Endodermal cell (in vitro differentiated cells): Measurements from ENCODE around the gene TBCD. TPM values are rescaled to one million over a fixed set of nuclear protein-coding genes. Genes with fewer than 3 reads are reported as not detected.

Experiments used
- DNase-seq: peaks from one replicate; pipeline ENCODE4 v3.0.0-alpha.2; 2017
- H3K27ac ChIP-seq: 2 replicates; pipeline ENCODE4 v1.5.1; 2013; ENCODE audit warnings: mild to moderate bottlenecking, low read depth, low read length, moderate library complexity
- H3K27me3 ChIP-seq: 2 replicates; pipeline ENCODE4 v1.6.1; 2013; ENCODE audit warnings: mild to moderate bottlenecking, low read length, moderate library complexity; ENCODE audit not compliant: insufficient read depth, control insufficient read depth, poor library complexity, severe bottlenecking
- H3K36me3 ChIP-seq: 2 replicates; pipeline ENCODE4 v1.7.0; 2013; ENCODE audit warnings: mild to moderate bottlenecking, low read length, moderate library complexity; ENCODE audit not compliant: control insufficient read depth, insufficient read depth
- H3K4me1 ChIP-seq: one replicate; pipeline ENCODE4 v1.7.0; 2013; ENCODE audit warnings: low read length; ENCODE audit not compliant: control insufficient read depth, insufficient read depth
- H3K4me3 ChIP-seq: 2 replicates; pipeline ENCODE4 v1.5.1; 2013; ENCODE audit warnings: mild to moderate bottlenecking, low read length, moderate library complexity
- H3K9ac ChIP-seq: 2 replicates; pipeline ENCODE4 v1.6.1; 2013; ENCODE audit warnings: mild to moderate bottlenecking, low read length, moderate library complexity; ENCODE audit not compliant: poor library complexity, severe bottlenecking; ENCODE audit errors: extremely low read depth
- H3K9me3 ChIP-seq: 2 replicates; pipeline ENCODE4 v1.6.1; 2013; ENCODE audit warnings: mild to moderate bottlenecking, low read length, moderate library complexity; ENCODE audit not compliant: control insufficient read depth
- H3K27ac Mint-ChIP-seq: 2 replicates; pipeline ENCODE4 v1.8.0; 2020; ENCODE audit warnings: mixed read lengths
- H3K27me3 Mint-ChIP-seq: 2 replicates; pipeline ENCODE4 v1.8.0; 2021; ENCODE audit warnings: mild to moderate bottlenecking, mixed read lengths; ENCODE audit not compliant: insufficient read depth
- H3K36me3 Mint-ChIP-seq: 2 replicates; pipeline ENCODE4 v1.8.0; 2020; ENCODE audit warnings: low read depth, mixed read lengths
- H3K4me1 Mint-ChIP-seq: 2 replicates; pipeline ENCODE4 v1.8.0; 2020; ENCODE audit warnings: mixed read lengths
- H3K4me3 Mint-ChIP-seq: 2 replicates; pipeline ENCODE4 v1.8.0; 2020; ENCODE audit warnings: mild to moderate bottlenecking, moderate library complexity, mixed read lengths
- H3K9me3 Mint-ChIP-seq: 2 replicates; pipeline ENCODE4 v1.8.0; 2020; ENCODE audit warnings: mild to moderate bottlenecking, mixed read lengths
- WGBS, 2 experiments: methylation state at CpG; one replicate each; pipeline versions ENCODE4 v1.1.5 to v1.1.7; 2013; ENCODE audit warnings: missing lambda C conversion rate in 2 of 2, mixed read lengths in 1 of 2; ENCODE audit not compliant: insufficient coverage in 1 of 2, insufficient read length in 1 of 2; 5-methylcytosine and 5-hydroxymethylcytosine counted together
- total RNA-seq, 2 donors: library from RNA; stranded (reverse); fragmentation: NEBNext Ultra II Directional in 1 of 2; extraction: Animal tissue kit (Norgen Biotek cat#: 25700) in 1 of 2; gene quantifications; 2 replicates in 1 of 2; 3 replicates in 1 of 2; pipeline ENCODE4 v1.2.1, GENCODE V29; 2021
- TF ChIP-seq, protein P1 (sequence below): fragments of 200-600 bp; sonication (generic); conservative IDR thresholded peaks from 2 replicates; pipeline ENCODE4 v1.5.0; 2021; ENCODE audit warnings: antibody characterized with exemption, mild to moderate bottlenecking

Gene TBCD
- total RNA-seq, 2 donors from 2014 or later: 107 TPM

DNA sequence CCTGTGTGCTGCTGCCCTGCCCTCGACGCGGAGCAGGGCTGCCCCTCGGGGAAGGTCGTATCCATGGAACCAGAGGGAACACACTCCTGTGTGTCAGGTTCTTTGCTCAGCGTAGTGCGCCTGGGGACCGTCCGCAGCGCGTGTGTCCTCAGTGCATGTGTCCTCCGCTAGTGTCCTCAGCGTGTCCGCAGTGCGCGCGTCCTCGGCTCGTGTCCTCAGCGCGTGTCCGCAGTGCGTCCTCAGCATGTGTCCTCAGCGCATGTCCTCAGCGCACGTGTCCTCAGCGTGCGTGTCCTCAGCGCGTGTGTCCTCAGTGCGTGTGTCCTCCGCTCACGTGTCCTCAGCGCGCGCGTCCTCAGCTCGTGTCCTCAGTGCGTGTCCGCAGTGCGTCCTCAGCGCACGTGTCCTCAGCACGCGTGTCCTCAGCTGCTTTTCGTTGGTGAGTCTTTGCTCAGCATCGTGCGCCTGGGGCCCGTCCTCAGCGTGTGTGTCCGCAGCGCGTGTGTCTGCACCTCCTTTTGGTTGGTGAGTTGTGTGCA is 147.2 kb downstream of the TBCD start:
- no peaks in the 10 kb centered on the region for H3K27me3 ChIP-seq
- H3K4me1 Mint-ChIP-seq: no peaks in the 10 kb centered on the region
- DNase-seq: no peak

DNA sequence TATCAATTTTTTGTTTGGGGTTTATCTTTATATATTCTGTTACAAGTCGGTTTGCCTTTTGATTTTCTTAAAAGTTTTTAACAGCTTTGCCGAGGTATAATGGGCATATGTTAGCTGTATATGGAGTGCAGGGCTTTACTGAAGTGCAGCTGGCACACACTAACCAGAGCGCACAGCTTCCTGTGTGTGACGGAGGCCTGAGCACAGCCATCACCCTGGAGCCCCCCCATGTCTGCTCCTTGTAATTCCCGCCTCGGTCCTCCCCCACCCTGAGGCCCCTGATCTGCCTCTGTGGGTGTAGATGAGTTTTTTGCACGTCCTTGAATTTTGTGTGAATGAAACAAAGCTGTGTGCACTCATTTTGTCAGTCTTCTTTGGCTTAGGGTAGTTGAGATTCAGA is 148.1 kb downstream of the TBCD start:
- H3K27ac Mint-ChIP-seq: no peak overlapping the region
- no peak overlapping the region for H3K4me3 Mint-ChIP-seq
- H3K9me3 Mint-ChIP-seq: peaks cover 2% of the 10 kb centered on the region
- H3K27me3 ChIP-seq: no peaks in the 10 kb centered on the region
- no peaks in the 10 kb centered on the region for H3K27me3 Mint-ChIP-seq
- no peaks in the 10 kb centered on the region for H3K4me1 ChIP-seq
- no peak overlapping the region for H3K9ac ChIP-seq
- no peak overlapping the region for H3K4me3 ChIP-seq
- H3K9me3 ChIP-seq: no peaks in the 10 kb centered on the region
- no peak overlapping the region for H3K27ac ChIP-seq
- H3K36me3 ChIP-seq: peaks cover 12% of the 10 kb centered on the region
- peaks cover 57% of the 10 kb centered on the region for H3K36me3 Mint-ChIP-seq
- no peak for DNase-seq
- H3K4me1 Mint-ChIP-seq: no peaks in the 10 kb centered on the region
- 96% methylated on average over 7 of the region's 7 CpGs; no CpG with 5 or more reads in 1 of the 2 experiments for WGBS, 2 experiments
- TF ChIP-seq, protein P1, sequence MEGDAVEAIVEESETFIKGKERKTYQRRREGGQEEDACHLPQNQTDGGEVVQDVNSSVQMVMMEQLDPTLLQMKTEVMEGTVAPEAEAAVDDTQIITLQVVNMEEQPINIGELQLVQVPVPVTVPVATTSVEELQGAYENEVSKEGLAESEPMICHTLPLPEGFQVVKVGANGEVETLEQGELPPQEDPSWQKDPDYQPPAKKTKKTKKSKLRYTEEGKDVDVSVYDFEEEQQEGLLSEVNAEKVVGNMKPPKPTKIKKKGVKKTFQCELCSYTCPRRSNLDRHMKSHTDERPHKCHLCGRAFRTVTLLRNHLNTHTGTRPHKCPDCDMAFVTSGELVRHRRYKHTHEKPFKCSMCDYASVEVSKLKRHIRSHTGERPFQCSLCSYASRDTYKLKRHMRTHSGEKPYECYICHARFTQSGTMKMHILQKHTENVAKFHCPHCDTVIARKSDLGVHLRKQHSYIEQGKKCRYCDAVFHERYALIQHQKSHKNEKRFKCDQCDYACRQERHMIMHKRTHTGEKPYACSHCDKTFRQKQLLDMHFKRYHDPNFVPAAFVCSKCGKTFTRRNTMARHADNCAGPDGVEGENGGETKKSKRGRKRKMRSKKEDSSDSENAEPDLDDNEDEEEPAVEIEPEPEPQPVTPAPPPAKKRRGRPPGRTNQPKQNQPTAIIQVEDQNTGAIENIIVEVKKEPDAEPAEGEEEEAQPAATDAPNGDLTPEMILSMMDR: no peak

More for the DNA sequence above, 147.2 kb downstream of the TBCD start:
- Mint-ChIP-seq H3K4me3 (no peak overlapping the region), H3K27me3 (no peaks in the 10 kb centered on the region), H3K9me3 (peaks cover 2% of the 10 kb centered on the region), H3K27ac (no peak overlapping the region), H3K36me3 (peaks cover 58% of the 10 kb centered on the region)
- Histone ChIP-seq H3K9me3 (no peaks in the 10 kb centered on the region), H3K4me3 (no peak overlapping the region), H3K9ac (no peak overlapping the region), H3K36me3 (peaks cover 17% of the 10 kb centered on the region), H3K4me1 (no peaks in the 10 kb centered on the region), H3K27ac (peak overlapping the region; percentile 49)
- TF ChIP-seq, protein P1: no peak
- 95 to 96% methylated on average over 49 to 53 of the region's 53 CpGs for WGBS, 2 experiments

DNA sequence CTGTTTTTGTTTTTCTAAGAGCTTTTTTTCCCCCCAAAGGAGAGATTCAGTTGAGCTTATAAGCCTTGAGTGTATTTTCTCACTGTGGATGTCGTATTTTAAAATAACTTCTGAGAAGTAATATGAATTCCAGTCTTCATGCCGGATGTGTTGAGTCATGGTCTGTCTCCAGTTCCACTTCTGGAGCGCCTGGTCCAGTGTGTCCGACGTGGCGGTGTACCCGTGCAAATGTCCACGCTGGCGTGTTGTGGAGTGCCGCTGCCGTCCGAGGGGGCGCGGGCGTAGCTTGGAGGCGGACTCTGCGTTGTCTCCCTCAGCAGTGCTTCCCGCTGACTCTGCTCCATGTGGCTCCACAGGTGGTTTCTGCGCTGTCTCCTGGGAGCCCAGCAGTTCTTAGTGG is 148.9 kb downstream of the TBCD start:
- no peak overlapping the region for H3K4me3 ChIP-seq
- no peaks in the 10 kb centered on the region for H3K9me3 ChIP-seq
- H3K27me3 Mint-ChIP-seq: no peaks in the 10 kb centered on the region
- no peaks in the 10 kb centered on the region for H3K4me1 ChIP-seq
- WGBS, 2 experiments: 96 to 97% methylated on average over 18 to 19 of the region's 19 CpGs
- no peak for DNase-seq
- no peak overlapping the region for H3K27ac ChIP-seq
- H3K27ac Mint-ChIP-seq: no peak overlapping the region
- TF ChIP-seq, protein P1: no peak
- H3K36me3 ChIP-seq: peaks cover 11% of the 10 kb centered on the region
- no peak overlapping the region for H3K9ac ChIP-seq
- peaks cover 2% of the 10 kb centered on the region for H3K9me3 Mint-ChIP-seq
- H3K4me1 Mint-ChIP-seq: no peaks in the 10 kb centered on the region
- H3K36me3 Mint-ChIP-seq: peaks cover 50% of the 10 kb centered on the region
- no peak overlapping the region for H3K4me3 Mint-ChIP-seq
- no peaks in the 10 kb centered on the region for H3K27me3 ChIP-seq
